ENCODE measurements around the gene PITPNM1. TPM values are rescaled to one million over a fixed set of nuclear protein-coding genes. Genes with fewer than 3 reads are reported as not detected.
A peak's percentile ranks its signal among the peaks of the same experiment; 100 is the strongest.

PITPNM1 gene
- total RNA-seq, 1 experiment from 2014 or later: 55.9 TPM

GRCh38 chr11:67464411-67465188 lies 40.6 kb downstream of the PITPNM1 start:
- Histone ChIP-seq H3K36me3 (ENCODE audit: insufficient read depth, low read length, poor library complexity, severe bottlenecking) (no peaks in the 10 kb centered on the region), H3K9me3 (ENCODE audit: low read depth, low read length, poor library complexity, severe bottlenecking) (no peaks in the 10 kb centered on the region), H3K4me1 (ENCODE audit: insufficient read depth, low read length, poor library complexity, severe bottlenecking) (peaks cover 11% of the 10 kb centered on the region), H3K27ac (ENCODE audit: low read depth, low read length, poor library complexity, severe bottlenecking) (peak overlapping the region; percentile 78), H3K4me3 (ENCODE audit: low read depth, low read length, poor library complexity, severe bottlenecking) (peak overlapping the region; percentile 80), H3K27me3 (replicated peaks; ENCODE audit: insufficient read depth, low read depth, low read length, poor library complexity) (no peaks in the 10 kb centered on the region)
- CTCF ChIA-PET: no interaction called here
- no peak for TF ChIP-seq CTCF (conservative IDR thresholded peaks at IDR 0.05; ENCODE audit: low read depth, low read length)
- no peak for TF ChIP-seq EZH2 (IDR thresholded peaks at IDR 0.05; ENCODE audit: borderline replicate concordance, low read depth, low read length, poor library complexity, severe bottlenecking)
- DNase-seq (ENCODE audit: low spot score): peak; percentile 85
- intact Hi-C loops (cut with micrococcal nuclease; ENCODE audit: unreplicated experiment): no loop called here
- POLR2A ChIA-PET (ENCODE audit: low non-redundant PET): no interaction called here
- no TSS peak for BruUV-seq (replicated peaks)

GRCh38 chr11:67463680-67464410 lies 41.3 kb downstream of the PITPNM1 start:
- no peak for TF ChIP-seq EZH2 (IDR thresholded peaks at IDR 0.05; ENCODE audit: borderline replicate concordance, low read depth, low read length, poor library complexity, severe bottlenecking)
- no peak for TF ChIP-seq CTCF (conservative IDR thresholded peaks at IDR 0.05; ENCODE audit: low read depth, low read length)
- CTCF ChIA-PET: no interaction called here
- H3K36me3 ChIP-seq (ENCODE audit: insufficient read depth, low read length, poor library complexity, severe bottlenecking): no peaks in the 10 kb centered on the region
- no TSS peak for BruUV-seq (replicated peaks)
- intact Hi-C loops (cut with micrococcal nuclease; ENCODE audit: unreplicated experiment): no loop called here
- DNase-seq (ENCODE audit: low spot score): no peak
- peaks cover 11% of the 10 kb centered on the region for H3K4me1 ChIP-seq (ENCODE audit: insufficient read depth, low read length, poor library complexity, severe bottlenecking)
- no peaks in the 10 kb centered on the region for H3K9me3 ChIP-seq (ENCODE audit: low read depth, low read length, poor library complexity, severe bottlenecking)
- POLR2A ChIA-PET (ENCODE audit: low non-redundant PET): no interaction called here
- H3K27me3 ChIP-seq (replicated peaks; ENCODE audit: insufficient read depth, low read depth, low read length, poor library complexity): no peaks in the 10 kb centered on the region
- peak overlapping the region; percentile 80 for H3K4me3 ChIP-seq (ENCODE audit: low read depth, low read length, poor library complexity, severe bottlenecking)
- peak overlapping the region; percentile 78 for H3K27ac ChIP-seq (ENCODE audit: low read depth, low read length, poor library complexity, severe bottlenecking)

DNA sequence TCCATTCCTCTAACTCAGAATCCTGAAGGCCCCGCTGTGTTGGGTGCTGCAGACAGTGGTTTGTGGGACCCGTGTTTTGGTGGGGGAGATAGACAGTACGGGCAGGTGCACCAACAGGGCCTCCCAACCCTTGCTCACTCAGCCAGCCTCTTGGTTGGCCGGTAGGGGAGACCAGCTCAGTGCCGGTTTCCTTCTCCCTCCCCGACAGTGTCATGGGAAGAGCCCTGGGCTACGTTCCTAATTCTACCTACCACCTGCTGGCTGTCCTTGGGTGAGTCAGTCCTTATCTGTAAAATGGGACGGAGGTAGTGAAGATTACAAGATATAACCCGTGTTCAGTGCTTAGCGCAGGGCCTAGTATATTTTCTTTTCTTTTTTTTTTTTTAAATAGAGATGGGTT lies 42.0 kb downstream of the PITPNM1 start:
- no peak for DNase-seq (ENCODE audit: low spot score)
- TF ChIP-seq CTCF (conservative IDR thresholded peaks at IDR 0.05; ENCODE audit: low read depth, low read length) (no peak), EZH2 (IDR thresholded peaks at IDR 0.05; ENCODE audit: borderline replicate concordance, low read depth, low read length, poor library complexity, severe bottlenecking) (no peak)
- no peaks in the 10 kb centered on the region for H3K9me3 ChIP-seq (ENCODE audit: low read depth, low read length, poor library complexity, severe bottlenecking)
- POLR2A ChIA-PET (ENCODE audit: low non-redundant PET): no interaction called here
- H3K27me3 ChIP-seq (replicated peaks; ENCODE audit: insufficient read depth, low read depth, low read length, poor library complexity): no peaks in the 10 kb centered on the region
- no peaks in the 10 kb centered on the region for H3K36me3 ChIP-seq (ENCODE audit: insufficient read depth, low read length, poor library complexity, severe bottlenecking)
- no peak overlapping the region for H3K4me3 ChIP-seq (ENCODE audit: low read depth, low read length, poor library complexity, severe bottlenecking)
- no peak overlapping the region for H3K27ac ChIP-seq (ENCODE audit: low read depth, low read length, poor library complexity, severe bottlenecking)
- intact Hi-C loops (cut with micrococcal nuclease; ENCODE audit: unreplicated experiment): no loop called here
- BruUV-seq (replicated peaks): no TSS peak
- peaks cover 11% of the 10 kb centered on the region for H3K4me1 ChIP-seq (ENCODE audit: insufficient read depth, low read length, poor library complexity, severe bottlenecking)
- CTCF ChIA-PET: no interaction called here

All from A673 (cell line).